HepG2 (cell line): Measurements from ENCODE around the gene PPP1CA. TPM values are rescaled to one million over a fixed set of nuclear protein-coding genes. Genes with fewer than 3 reads are reported as not detected.
A peak's percentile ranks its signal among the peaks of the same experiment; 100 is the strongest.

Source experiments
- ATF3 ChIP-seq: sonication (generic); formaldehyde crosslinking; IDR thresholded peaks from 2 replicates; pipeline ENCODE4 v1.4.0; 2020; ENCODE audit warnings: missing genetic modification reagents
- CBFB ChIP-seq: sonication (generic); formaldehyde crosslinking; IDR thresholded peaks from 2 replicates; pipeline ENCODE4 v1.4.0; 2020; ENCODE audit warnings: missing genetic modification reagents
- FOXP4 ChIP-seq: sonication (generic); formaldehyde crosslinking; IDR thresholded peaks from 2 replicates; pipeline ENCODE4 v1.4.0; 2020; ENCODE audit warnings: missing genetic modification reagents
- IKZF5 ChIP-seq: IDR thresholded peaks from 2 replicates; pipeline ENCODE4 v1.6.1; 2018; ENCODE audit warnings: missing genetic modification reagents, mild to moderate bottlenecking, missing compliant biosample characterization
- IRF1 ChIP-seq: sonication (generic); formaldehyde crosslinking; IDR thresholded peaks from 2 replicates; pipeline ENCODE4 v1.4.0; 2020; ENCODE audit warnings: low read depth, mild to moderate bottlenecking, missing genetic modification reagents
- IRF9 ChIP-seq: sonication (generic); formaldehyde crosslinking; IDR thresholded peaks from 2 replicates; pipeline ENCODE4 v1.8.0; 2022; ENCODE audit warnings: missing genetic modification reagents, mild to moderate bottlenecking, borderline replicate concordance
- PTBP1 ChIP-seq: fragments of 200-400 bp; formaldehyde crosslinking; IDR thresholded peaks from 2 replicates; pipeline ENCODE4 v1.6.1; 2018; ENCODE audit warnings: low read length, low read depth; ENCODE audit not compliant: poor library complexity, severe bottlenecking
- SOX5 ChIP-seq: IDR thresholded peaks from 2 replicates; pipeline ENCODE4 v1.6.1; 2016; ENCODE audit warnings: borderline replicate concordance
- ZNF10 ChIP-seq: sonication (generic); formaldehyde crosslinking; IDR thresholded peaks from 2 replicates; pipeline ENCODE4 v1.4.0; 2020; ENCODE audit warnings: mild to moderate bottlenecking, low read depth, missing genetic modification reagents, borderline replicate concordance
- ZNF138 ChIP-seq: sonication (generic); formaldehyde crosslinking; IDR thresholded peaks from 2 replicates; pipeline ENCODE4 v1.5.0; 2020; ENCODE audit warnings: mild to moderate bottlenecking, low read depth, missing genetic modification reagents
- ZNF280D ChIP-seq: sonication (generic); formaldehyde crosslinking; IDR thresholded peaks from 2 replicates; pipeline ENCODE4 v1.5.1; 2020; ENCODE audit warnings: mild to moderate bottlenecking, missing genetic modification reagents
- ZNF33A ChIP-seq: sonication (generic); formaldehyde crosslinking; IDR thresholded peaks from 2 replicates; pipeline ENCODE4 v1.5.1; 2020; ENCODE audit warnings: missing genetic modification reagents, mild to moderate bottlenecking, moderate library complexity, borderline replicate concordance
- ZNF468 ChIP-seq: sonication (generic); formaldehyde crosslinking; IDR thresholded peaks from 2 replicates; pipeline ENCODE4 v1.8.0; 2022; ENCODE audit warnings: mild to moderate bottlenecking, moderate library complexity, missing genetic modification reagents
- ZNF567 ChIP-seq: sonication (generic); formaldehyde crosslinking; IDR thresholded peaks from 2 replicates; pipeline ENCODE4 v1.8.1; 2023; ENCODE audit warnings: mild to moderate bottlenecking, missing genetic modification reagents, borderline replicate concordance
- ZNF775 ChIP-seq: sonication (generic); formaldehyde crosslinking; IDR thresholded peaks from 2 replicates; pipeline ENCODE4 v1.4.0; 2020; ENCODE audit warnings: missing genetic modification reagents, mild to moderate bottlenecking, moderate library complexity, borderline replicate concordance
- ZNF777 ChIP-seq: sonication (generic); formaldehyde crosslinking; IDR thresholded peaks from 2 replicates; pipeline ENCODE4 v1.4.0; 2020; ENCODE audit warnings: missing genetic modification reagents
- ZNF839 ChIP-seq: sonication (generic); formaldehyde crosslinking; IDR thresholded peaks from 2 replicates; pipeline ENCODE4 v1.4.0; 2020; ENCODE audit warnings: missing genetic modification reagents, mild to moderate bottlenecking, borderline replicate concordance
- ZSCAN5A ChIP-seq: sonication (generic); formaldehyde crosslinking; IDR thresholded peaks from 2 replicates; pipeline ENCODE4 v1.8.0; 2022; ENCODE audit warnings: mild to moderate bottlenecking, missing genetic modification reagents, borderline replicate concordance
- polyA plus RNA-seq, 8 experiments: library from polyadenylated mRNA; depleted of rRNA in 3 of 8; stranded (reverse) in 7 of 8; unstranded in 1 of 8; fragments of >200 nt; fragmentation: Illumina TruSeq in 4 of 8; extraction: Trizol in 4 of 8; gene quantifications; 2 replicates each; pipeline versions ENCODE4 v1.2.1 to v1.2.3, GENCODE V29; 2011 to 2016; ENCODE audit warnings: low read depth in 4 of 8, missing spikeins in 1 of 8, mixed read lengths in 1 of 8; ENCODE audit not compliant: insufficient read depth in 1 of 8
- total RNA-seq, 5 experiments: library from RNA; depleted of rRNA; stranded (reverse); fragments of >200 nt; fragmentation: Illumina TruSeq; extraction: Trizol; gene quantifications; 2 replicates each; pipeline ENCODE4 v1.2.3, GENCODE V29; 2016; ENCODE audit warnings: low read depth in 1 of 5

Gene PPP1CA
- total and polyA plus RNA-seq, 2 of the 13 experiments (the other 11 are each of a cell fraction or from before 2014, with no cell fraction given), result 149 to 170 TPM

- TF ChIP-seq IKZF5 (CRISPR knock-in tag) (no peak), SOX5 (CRISPR knock-in tag) (no peak), ZNF567 (CRISPR knock-in tag) (no peak), CBFB (CRISPR knock-in tag) (no peak), ZNF33A (CRISPR knock-in tag) (no peak), ZNF468 (no peak), ZSCAN5A (CRISPR knock-in tag) (no peak), ZNF839 (CRISPR knock-in tag) (no peak), IRF1 (no peak), ZNF138 (CRISPR knock-in tag) (no peak), ZNF777 (CRISPR knock-in tag) (no peak), ZNF280D (CRISPR knock-in tag) (0 out of 2 replicates have a peak, but pooled peaks have one; percentile 1), PTBP1 (no peak), ZNF10 (CRISPR knock-in tag) (no peak), IRF9 (CRISPR knock-in tag) (0 out of 2 replicates have a peak, but pooled peaks have one; percentile 0), FOXP4 (CRISPR knock-in tag) (no peak), ZNF775 (CRISPR knock-in tag) (no peak), ATF3 (no peak)
Observed at GRCh38 chr11:67355023-67355793, 46.5 kb downstream of the PPP1CA start (continued).
